Fibroblast of the aortic adventitia (primary cell): ENCODE measurements around the gene WRNIP1. TPM values are rescaled to one million over a fixed set of nuclear protein-coding genes. Genes with fewer than 3 reads are reported as not detected.

Experiments
- DNase-seq: peaks from one replicate; pipeline ENCODE4 v3.0.0-alpha.2; 2010; ENCODE audit warnings: low read depth
- H3K4me3 ChIP-seq: 2 replicates; pipeline ENCODE4 v1.5.1; 2011; ENCODE audit warnings: low read depth, mild to moderate bottlenecking, control low read depth, low read length, moderate library complexity
- total RNA-seq: library from RNA; depleted of rRNA; stranded (reverse); fragments of >200 nt; gene quantifications from 2 replicates; pipeline ENCODE4 v1.2.3, GENCODE V29; 2012; ENCODE audit warnings: low replicate concordance
- TF ChIP-seq, protein P1 (sequence below): IDR thresholded peaks from 2 replicates; pipeline ENCODE4 v1.5.1; 2011; ENCODE audit warnings: mild to moderate bottlenecking, low read length, control low read depth, inconsistent platforms; ENCODE audit not compliant: insufficient read depth

WRNIP1 gene
- total RNA-seq, 1 donor, result 25.8 TPM

DNA sequence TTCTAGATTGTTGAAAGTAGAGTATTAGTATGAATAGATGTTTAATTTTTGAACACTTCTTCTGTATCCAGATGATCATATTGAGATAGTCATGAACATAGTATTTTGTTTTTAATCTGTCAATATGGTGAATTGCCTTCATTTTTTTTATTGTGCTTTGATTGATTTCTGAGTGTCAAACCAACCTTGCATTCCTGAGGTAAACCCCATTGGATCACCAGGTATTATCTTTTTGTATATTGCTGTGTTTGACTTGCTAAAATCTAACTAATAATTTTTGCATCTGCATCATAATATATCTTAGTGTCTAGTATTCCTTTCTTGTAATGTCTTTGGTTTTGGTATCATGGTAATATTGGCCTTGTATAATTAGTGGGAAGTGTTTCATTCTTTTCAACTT lies 51.0 kb downstream of the WRNIP1 start:
- TF ChIP-seq, protein P1, sequence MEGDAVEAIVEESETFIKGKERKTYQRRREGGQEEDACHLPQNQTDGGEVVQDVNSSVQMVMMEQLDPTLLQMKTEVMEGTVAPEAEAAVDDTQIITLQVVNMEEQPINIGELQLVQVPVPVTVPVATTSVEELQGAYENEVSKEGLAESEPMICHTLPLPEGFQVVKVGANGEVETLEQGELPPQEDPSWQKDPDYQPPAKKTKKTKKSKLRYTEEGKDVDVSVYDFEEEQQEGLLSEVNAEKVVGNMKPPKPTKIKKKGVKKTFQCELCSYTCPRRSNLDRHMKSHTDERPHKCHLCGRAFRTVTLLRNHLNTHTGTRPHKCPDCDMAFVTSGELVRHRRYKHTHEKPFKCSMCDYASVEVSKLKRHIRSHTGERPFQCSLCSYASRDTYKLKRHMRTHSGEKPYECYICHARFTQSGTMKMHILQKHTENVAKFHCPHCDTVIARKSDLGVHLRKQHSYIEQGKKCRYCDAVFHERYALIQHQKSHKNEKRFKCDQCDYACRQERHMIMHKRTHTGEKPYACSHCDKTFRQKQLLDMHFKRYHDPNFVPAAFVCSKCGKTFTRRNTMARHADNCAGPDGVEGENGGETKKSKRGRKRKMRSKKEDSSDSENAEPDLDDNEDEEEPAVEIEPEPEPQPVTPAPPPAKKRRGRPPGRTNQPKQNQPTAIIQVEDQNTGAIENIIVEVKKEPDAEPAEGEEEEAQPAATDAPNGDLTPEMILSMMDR, result no peak
- no peak for DNase-seq
- no peak overlapping the region for H3K4me3 ChIP-seq

DNA sequence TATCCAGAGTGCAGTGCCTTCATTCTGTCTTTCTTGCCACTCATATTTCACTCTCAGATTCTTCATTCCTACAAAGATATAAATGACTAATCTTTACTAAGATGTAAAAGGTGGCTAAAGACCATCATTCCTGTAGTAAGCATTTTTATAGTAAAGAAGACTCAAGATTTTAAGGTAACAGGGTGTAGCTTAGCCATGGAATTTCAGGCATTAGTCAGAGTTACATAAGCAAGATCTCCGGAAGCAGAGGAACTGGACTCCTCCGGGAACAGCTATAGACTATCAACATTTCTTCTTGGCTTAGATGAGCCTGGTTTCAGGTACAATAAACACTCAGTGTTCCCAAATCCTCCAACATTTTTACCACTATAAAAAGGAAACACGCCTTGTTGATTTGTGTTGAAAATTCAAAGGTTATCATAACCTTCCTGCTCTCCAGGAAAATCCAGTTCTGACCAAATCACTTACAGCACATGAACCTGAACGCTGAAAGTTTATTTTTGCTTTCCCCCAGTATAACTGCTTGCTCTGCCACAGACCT lies 52.8 kb downstream of the WRNIP1 start:
- peak; percentile 79 for DNase-seq
- TF ChIP-seq, protein P1, result no peak
- no peak overlapping the region for H3K4me3 ChIP-seq

DNA sequence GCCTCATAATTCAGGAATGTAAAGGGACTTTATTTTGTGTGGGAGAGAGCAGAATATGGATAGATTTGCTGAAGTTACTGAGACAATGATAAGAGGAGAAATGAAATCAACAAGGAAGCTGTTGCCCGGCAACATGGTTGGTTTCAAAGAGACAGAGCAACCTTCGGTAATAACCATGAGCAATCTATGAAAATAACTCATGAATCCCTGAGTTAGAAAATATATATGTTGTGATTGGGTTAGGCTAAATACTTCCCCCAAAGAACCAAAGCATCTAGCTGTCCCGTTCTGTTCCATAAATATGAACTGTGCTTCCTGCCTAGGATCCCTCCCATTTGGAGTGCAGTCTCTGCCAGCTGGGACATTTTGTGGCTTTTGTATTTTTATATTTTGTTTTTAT lies 53.4 kb downstream of the WRNIP1 start:
- no peak overlapping the region for H3K4me3 ChIP-seq
- DNase-seq, result peak; percentile 68
- TF ChIP-seq, protein P1, result no peak

DNA sequence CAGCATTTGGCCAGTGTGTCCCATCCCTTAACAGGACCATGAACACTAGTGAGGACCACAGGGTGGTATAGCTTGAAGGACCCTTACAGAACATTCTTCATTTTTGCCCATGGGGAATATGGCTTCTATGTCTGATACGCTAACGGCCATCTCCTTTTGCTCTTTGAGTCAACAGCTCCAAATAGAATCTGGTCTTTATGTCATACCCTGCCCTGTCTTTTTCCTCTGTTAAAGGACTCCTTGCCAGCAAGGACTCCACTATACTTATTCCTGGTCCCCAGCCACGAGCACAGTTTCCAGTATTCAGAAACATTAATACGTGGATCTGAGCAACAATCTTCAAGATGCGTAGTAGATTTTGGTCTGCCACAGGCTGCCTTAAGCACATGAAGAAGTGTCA lies 53.9 kb downstream of the WRNIP1 start:
- TF ChIP-seq, protein P1, result no peak
- no peak for DNase-seq
- H3K4me3 ChIP-seq, result no peak overlapping the region

DNA sequence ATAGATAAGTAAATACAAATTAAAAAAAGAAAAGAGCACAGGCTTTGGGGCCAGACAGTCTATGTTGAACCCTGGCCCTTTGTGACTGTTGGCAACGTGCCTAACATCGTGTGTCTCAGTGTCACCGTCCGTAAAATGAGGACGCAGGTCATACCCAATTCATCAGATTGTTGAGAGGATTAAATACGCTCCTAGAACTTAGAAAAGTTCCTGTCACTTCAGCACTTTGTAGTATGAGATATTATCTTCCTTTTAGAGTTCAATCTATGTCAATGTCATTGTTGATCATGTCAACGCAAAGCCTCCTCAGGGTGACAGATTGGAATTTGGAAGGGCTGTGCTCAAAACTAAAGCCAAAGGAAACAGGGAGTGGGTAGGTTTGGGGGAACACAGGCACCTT lies 54.8 kb downstream of the WRNIP1 start:
- TF ChIP-seq, protein P1, result no peak
- no peak overlapping the region for H3K4me3 ChIP-seq
- DNase-seq, result no peak

DNA sequence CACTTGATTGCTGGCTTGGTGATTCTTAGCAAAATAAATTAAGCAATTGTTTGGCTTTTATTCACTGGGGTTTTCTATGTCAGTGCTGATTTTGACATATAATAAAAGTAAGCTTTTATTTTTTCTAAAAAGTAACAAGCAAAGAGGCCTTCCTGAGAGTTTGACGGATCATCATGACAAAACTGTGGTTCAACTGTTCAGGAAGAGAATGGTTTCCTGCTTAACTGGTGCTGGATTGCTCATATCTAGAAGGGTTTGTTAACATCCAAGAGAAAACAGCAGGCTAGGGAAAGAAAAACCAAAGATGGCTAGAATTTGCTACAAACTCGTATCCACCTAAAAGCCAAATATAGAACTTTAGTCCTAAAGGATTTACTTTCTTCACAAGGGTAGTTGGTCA lies 55.2 kb downstream of the WRNIP1 start:
- TF ChIP-seq, protein P1, result no peak
- DNase-seq, result no peak
- no peak overlapping the region for H3K4me3 ChIP-seq

DNA sequence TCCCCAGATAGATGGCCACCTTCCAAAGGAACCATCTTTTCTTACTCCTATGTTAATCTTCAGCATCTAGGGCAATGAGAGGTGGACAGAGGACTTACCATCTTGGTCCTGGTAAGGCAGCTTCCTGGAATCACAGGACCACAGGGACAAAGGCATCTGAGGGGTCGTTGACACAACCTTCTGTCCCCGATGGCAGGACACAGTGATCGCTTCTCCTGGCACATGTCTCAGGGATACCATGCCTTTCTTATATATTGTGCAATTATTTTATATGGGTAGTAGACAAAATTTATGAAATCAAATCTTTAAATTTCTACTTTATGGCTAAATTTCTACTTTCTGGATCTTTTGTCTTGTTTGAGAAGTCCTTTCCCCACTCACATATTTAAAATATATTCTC lies 56.4 kb downstream of the WRNIP1 start:
- no peak for DNase-seq
- TF ChIP-seq, protein P1, result no peak
- no peak overlapping the region for H3K4me3 ChIP-seq
